ENCODE measurements around the gene CRYBG1.

DNA sequence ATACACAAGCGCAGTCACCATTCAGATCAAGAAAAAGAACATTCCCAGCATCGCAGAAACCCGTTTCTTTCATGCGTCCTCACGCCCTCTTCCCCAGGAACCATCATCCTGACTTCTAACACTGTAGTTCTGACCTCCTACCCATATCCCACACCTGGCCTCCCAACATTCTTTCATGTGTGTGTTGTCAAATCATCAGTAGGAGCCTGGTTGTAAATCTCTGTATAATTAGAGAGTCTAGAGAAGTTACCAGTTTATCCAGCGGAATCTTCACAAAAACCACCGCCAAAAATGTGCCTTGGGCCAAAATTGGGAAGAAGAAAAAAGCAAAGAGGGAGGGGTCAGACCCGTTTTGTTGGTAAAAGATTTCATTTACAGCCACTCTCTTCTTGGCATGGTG, 177.1 kb downstream of the CRYBG1 start:
- TF ChIP-seq, protein P1, sequence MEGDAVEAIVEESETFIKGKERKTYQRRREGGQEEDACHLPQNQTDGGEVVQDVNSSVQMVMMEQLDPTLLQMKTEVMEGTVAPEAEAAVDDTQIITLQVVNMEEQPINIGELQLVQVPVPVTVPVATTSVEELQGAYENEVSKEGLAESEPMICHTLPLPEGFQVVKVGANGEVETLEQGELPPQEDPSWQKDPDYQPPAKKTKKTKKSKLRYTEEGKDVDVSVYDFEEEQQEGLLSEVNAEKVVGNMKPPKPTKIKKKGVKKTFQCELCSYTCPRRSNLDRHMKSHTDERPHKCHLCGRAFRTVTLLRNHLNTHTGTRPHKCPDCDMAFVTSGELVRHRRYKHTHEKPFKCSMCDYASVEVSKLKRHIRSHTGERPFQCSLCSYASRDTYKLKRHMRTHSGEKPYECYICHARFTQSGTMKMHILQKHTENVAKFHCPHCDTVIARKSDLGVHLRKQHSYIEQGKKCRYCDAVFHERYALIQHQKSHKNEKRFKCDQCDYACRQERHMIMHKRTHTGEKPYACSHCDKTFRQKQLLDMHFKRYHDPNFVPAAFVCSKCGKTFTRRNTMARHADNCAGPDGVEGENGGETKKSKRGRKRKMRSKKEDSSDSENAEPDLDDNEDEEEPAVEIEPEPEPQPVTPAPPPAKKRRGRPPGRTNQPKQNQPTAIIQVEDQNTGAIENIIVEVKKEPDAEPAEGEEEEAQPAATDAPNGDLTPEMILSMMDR (IDR thresholded peaks at IDR 0.05): no peak
- TF ChIP-seq EZH2 (IDR thresholded peaks at IDR 0.05; ENCODE audit: borderline replicate concordance, insufficient read depth, low read depth, low read length, poor library complexity, severe bottlenecking): no peak

Data from B cell (primary cell).